ENCODE data around the gene SRRM5. TPM values are rescaled to one million over a fixed set of nuclear protein-coding genes. Genes with fewer than 3 reads are reported as not detected.
"Not testable (repeated sequence)": the region's sequence is repeated elsewhere in the genome, so short reads cannot be mapped to it uniquely, and the experiment has no call there.

Gene SRRM5
- total RNA-seq, 1 experiment from 2014 or later = 0.70 TPM

DNA sequence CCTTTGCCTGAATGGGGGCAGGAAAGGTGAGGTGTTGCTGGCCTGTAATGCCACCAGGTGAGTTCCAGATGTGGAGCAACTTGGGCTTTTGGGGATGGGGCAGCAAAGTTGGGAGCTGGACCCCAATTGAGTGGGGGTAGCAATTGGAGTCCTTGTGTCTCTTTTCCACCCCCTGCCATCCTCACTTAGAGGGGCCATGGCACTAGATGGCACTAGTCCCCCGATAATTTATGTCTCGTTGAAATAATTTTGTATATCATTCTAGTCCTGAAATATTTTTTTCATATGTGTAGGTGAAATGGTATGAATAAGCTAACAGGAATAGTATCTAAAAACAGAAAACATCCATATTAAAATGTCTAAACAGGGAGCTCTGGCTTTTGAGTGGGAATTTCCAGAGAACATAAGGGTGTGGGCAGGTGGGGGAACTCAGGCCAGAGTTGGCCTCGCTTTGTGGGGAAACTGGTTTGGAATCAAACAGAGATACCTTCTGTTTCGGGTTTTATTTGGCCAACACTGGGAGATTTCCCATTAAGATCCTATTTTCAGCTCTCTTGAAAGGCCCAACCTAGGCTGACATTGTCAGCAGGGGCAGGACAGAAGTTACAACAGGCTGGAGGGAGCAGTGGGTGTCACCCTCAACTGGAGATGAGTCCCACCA lies 12.1 kb upstream of the SRRM5 start:
- peaks cover 15 to 21% of the 10 kb centered on the region in 2 experiments for H3K4me1 Mint-ChIP-seq
- H4K8ac ChIP-seq (replicated peaks; ENCODE audit: insufficient read length, low read depth, low read length) = no peak overlapping the region
- no peak for DNase-seq
- no peak overlapping the region for H2BK20ac ChIP-seq (ENCODE audit: low read depth, low read length, poor library complexity, severe bottlenecking)
- no peaks in the 10 kb centered on the region; a peak in 1 of 5 replicates for H3K9me3 Mint-ChIP-seq
- H3K27me3 ChIP-seq (ENCODE audit: insufficient read depth, low read length) = no peaks in the 10 kb centered on the region
- peaks cover 4% of the 10 kb centered on the region; the same call in 1 of the 2 replicates for H3K79me2 ChIP-seq (ENCODE audit: insufficient read depth, low read length)
- H3K4me3 Mint-ChIP-seq = no peak overlapping the region
- no peak overlapping the region for H3T11ph ChIP-seq (ENCODE audit: low read length)
- H2BK5ac ChIP-seq (ENCODE audit: insufficient read length, low read length) = no peak overlapping the region
- H4K20me1 ChIP-seq (ENCODE audit: control insufficient read depth, insufficient read depth, insufficient read length) = no peaks in the 10 kb centered on the region
- H3K27me3 Mint-ChIP-seq (ENCODE audit: low read depth) = no peaks in the 10 kb centered on the region
- no peak overlapping the region for H3K9ac ChIP-seq (ENCODE audit: extremely low read depth, insufficient read length, low read length)
- H3K4me1 ChIP-seq (ENCODE audit: insufficient read depth, low read length) = 0 out of 2 replicates have a peak, but pooled peaks cover 3% of the 10 kb centered on the region
- no peaks in the 10 kb centered on the region for H3K79me1 ChIP-seq (ENCODE audit: insufficient read depth, low read depth, low read length, poor library complexity, severe bottlenecking)
- H2BK120ac ChIP-seq (ENCODE audit: low read depth, low read length, poor library complexity, severe bottlenecking) = no peak overlapping the region
- H2AFZ ChIP-seq (ENCODE audit: low read length) = no peak overlapping the region
- H4K91ac ChIP-seq (ENCODE audit: insufficient read length, low read depth, low read length) = no peak overlapping the region
- H3K23me2 ChIP-seq (ENCODE audit: insufficient read length, low read depth, low read length, poor library complexity, severe bottlenecking) = peaks cover 18% of the 10 kb centered on the region
- H3K56ac ChIP-seq (ENCODE audit: insufficient read length, low read depth, low read length) = no peak overlapping the region
- H3K36me3 Mint-ChIP-seq (ENCODE audit: insufficient read depth in 1 of 3, low read depth in 3 of 3) = peaks cover 0 to 27% (median 16%) of the 10 kb centered on the region in 3 experiments; a peak in 6 of 7 replicates
- no peaks in the 10 kb centered on the region for H3K9me3 ChIP-seq (ENCODE audit: control insufficient read depth, low read depth, low read length)
- H4K5ac ChIP-seq (ENCODE audit: insufficient read length, low read depth, low read length) = no peak overlapping the region
- no peak overlapping the region for H3K14ac ChIP-seq (ENCODE audit: insufficient read depth, low read length)
- no peak overlapping the region for H2AK5ac ChIP-seq (ENCODE audit: insufficient read length, low read length)
- H3K23ac ChIP-seq (ENCODE audit: insufficient read length, low read depth, low read length) = no peak overlapping the region
- H3K4ac ChIP-seq (ENCODE audit: low read depth, low read length) = no peak overlapping the region
- H3K27ac Mint-ChIP-seq = no peak overlapping the region
- no peak overlapping the region for H2BK12ac ChIP-seq (ENCODE audit: insufficient read length, low read depth, low read length)
- WGBS (ENCODE audit: extremely low coverage, insufficient read length, low lambda C conversion rate) = no CpG with 5 or more reads among the region's 4 CpGs
- H3K18ac ChIP-seq (ENCODE audit: insufficient read length, low read depth, low read length) = no peak overlapping the region
- TF ChIP-seq, protein P1, sequence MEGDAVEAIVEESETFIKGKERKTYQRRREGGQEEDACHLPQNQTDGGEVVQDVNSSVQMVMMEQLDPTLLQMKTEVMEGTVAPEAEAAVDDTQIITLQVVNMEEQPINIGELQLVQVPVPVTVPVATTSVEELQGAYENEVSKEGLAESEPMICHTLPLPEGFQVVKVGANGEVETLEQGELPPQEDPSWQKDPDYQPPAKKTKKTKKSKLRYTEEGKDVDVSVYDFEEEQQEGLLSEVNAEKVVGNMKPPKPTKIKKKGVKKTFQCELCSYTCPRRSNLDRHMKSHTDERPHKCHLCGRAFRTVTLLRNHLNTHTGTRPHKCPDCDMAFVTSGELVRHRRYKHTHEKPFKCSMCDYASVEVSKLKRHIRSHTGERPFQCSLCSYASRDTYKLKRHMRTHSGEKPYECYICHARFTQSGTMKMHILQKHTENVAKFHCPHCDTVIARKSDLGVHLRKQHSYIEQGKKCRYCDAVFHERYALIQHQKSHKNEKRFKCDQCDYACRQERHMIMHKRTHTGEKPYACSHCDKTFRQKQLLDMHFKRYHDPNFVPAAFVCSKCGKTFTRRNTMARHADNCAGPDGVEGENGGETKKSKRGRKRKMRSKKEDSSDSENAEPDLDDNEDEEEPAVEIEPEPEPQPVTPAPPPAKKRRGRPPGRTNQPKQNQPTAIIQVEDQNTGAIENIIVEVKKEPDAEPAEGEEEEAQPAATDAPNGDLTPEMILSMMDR (conservative IDR thresholded peaks at IDR 0.05) = no peak
- H3K4me2 ChIP-seq (ENCODE audit: insufficient read depth, insufficient read length, low read length) = no peak overlapping the region
- no peak overlapping the region for H2BK15ac ChIP-seq (ENCODE audit: low read depth, low read length)
- H3K27ac ChIP-seq (ENCODE audit: insufficient read length, low read depth, low read length) = no peak overlapping the region

DNA sequence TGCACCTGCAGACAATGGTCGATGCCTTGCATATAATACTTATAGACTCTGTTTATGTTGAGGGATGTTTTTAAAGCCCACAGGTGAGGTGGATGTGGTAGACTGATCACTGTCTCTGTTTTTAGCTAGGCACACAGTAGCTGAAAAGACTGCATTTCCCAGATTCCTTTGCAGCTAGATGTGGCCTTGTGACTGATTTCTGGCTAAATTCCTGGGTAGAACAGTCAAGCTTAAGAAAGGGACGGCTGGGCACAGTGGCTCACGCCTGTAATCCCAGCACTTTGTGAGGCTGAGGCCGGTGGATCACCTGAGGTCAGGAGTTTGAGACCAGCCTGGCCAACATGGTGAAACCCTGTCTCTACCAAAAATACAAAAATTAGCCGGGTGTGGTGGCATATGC lies 11.6 kb upstream of the SRRM5 start:
- not testable (repeated sequence) for H3K79me1 ChIP-seq (ENCODE audit: insufficient read depth, low read depth, low read length, poor library complexity, severe bottlenecking); H3K9me3 ChIP-seq (ENCODE audit: control insufficient read depth, low read depth, low read length); H2BK12ac ChIP-seq (ENCODE audit: insufficient read length, low read depth, low read length); H4K5ac ChIP-seq (ENCODE audit: insufficient read length, low read depth, low read length); H3K56ac ChIP-seq (ENCODE audit: insufficient read length, low read depth, low read length); H3K9me3 Mint-ChIP-seq; H3K4me2 ChIP-seq (ENCODE audit: insufficient read depth, insufficient read length, low read length); H3K27ac Mint-ChIP-seq; H2BK20ac ChIP-seq (ENCODE audit: low read depth, low read length, poor library complexity, severe bottlenecking); H3K18ac ChIP-seq (ENCODE audit: insufficient read length, low read depth, low read length); H2AFZ ChIP-seq (ENCODE audit: low read length); H2AK5ac ChIP-seq (ENCODE audit: insufficient read length, low read length); H4K20me1 ChIP-seq (ENCODE audit: control insufficient read depth, insufficient read depth, insufficient read length); H3K9ac ChIP-seq (ENCODE audit: extremely low read depth, insufficient read length, low read length); H4K91ac ChIP-seq (ENCODE audit: insufficient read length, low read depth, low read length); H3T11ph ChIP-seq (ENCODE audit: low read length); H3K79me2 ChIP-seq (ENCODE audit: insufficient read depth, low read length); H4K8ac ChIP-seq (replicated peaks; ENCODE audit: insufficient read length, low read depth, low read length); DNase-seq; H3K4ac ChIP-seq (ENCODE audit: low read depth, low read length); H3K14ac ChIP-seq (ENCODE audit: insufficient read depth, low read length); H2BK15ac ChIP-seq (ENCODE audit: low read depth, low read length); H3K4me1 ChIP-seq (ENCODE audit: insufficient read depth, low read length); H3K27ac ChIP-seq (ENCODE audit: insufficient read length, low read depth, low read length); H3K4me3 Mint-ChIP-seq; H2BK120ac ChIP-seq (ENCODE audit: low read depth, low read length, poor library complexity, severe bottlenecking); H3K27me3 ChIP-seq (ENCODE audit: insufficient read depth, low read length); H3K27me3 Mint-ChIP-seq (ENCODE audit: low read depth); H2BK5ac ChIP-seq (ENCODE audit: insufficient read length, low read length); H3K23ac ChIP-seq (ENCODE audit: insufficient read length, low read depth, low read length)
- H3K23me2 ChIP-seq (ENCODE audit: insufficient read length, low read depth, low read length, poor library complexity, severe bottlenecking) = peaks cover 12% of the 10 kb centered on the region
- WGBS (ENCODE audit: extremely low coverage, insufficient read length, low lambda C conversion rate) = no CpG with 5 or more reads among the region's 5 CpGs
- Mint-ChIP-seq H3K4me1 (peaks cover 15 to 19% of the 10 kb centered on the region in 2 experiments), H3K36me3 (ENCODE audit: insufficient read depth in 1 of 3, low read depth in 3 of 3) (peaks cover 0 to 27% (median 16%) of the 10 kb centered on the region in 3 experiments; a peak in 6 of 7 replicates)
